T-helper 1 cell (primary cell): Measurements from ENCODE around the gene QRFP.
"Not testable (repeated sequence)": the region's sequence is repeated elsewhere in the genome, so short reads cannot be mapped to it uniquely, and the experiment has no call there.

ENCODE experiments used
- DNase-seq, 5 donors: peaks; one replicate each; pipeline ENCODE4 v3.0.0-alpha.2; 2012 to 2020

QRFP gene

GRCh38 chr9:130918826-130919558 is 22.4 kb upstream of the QRFP start:
- DNase-seq = no peak

GRCh38 chr9:130918101-130918825 is 21.7 kb upstream of the QRFP start:
- DNase-seq = no peak

GRCh38 chr9:130917168-130917960 is 20.8 kb upstream of the QRFP start:
- no peak for DNase-seq

GRCh38 chr9:130915096-130915447 is 18.5 kb upstream of the QRFP start:
- no peak for DNase-seq

- no peak for DNase-seq
Measured at GRCh38 chr9:130914417-130915095, 17.9 kb upstream of the QRFP start.

- DNase-seq = no peak
Measured at GRCh38 chr9:130913599-130914416, 17.2 kb upstream of the QRFP start.

- DNase-seq = no peak
Measured at GRCh38 chr9:130912932-130913598, 16.5 kb upstream of the QRFP start.

GRCh38 chr9:130911254-130912049 is 14.8 kb upstream of the QRFP start:
- no peak for DNase-seq

GRCh38 chr9:130910670-130911069 is 14.1 kb upstream of the QRFP start:
- DNase-seq = not testable (repeated sequence)

GRCh38 chr9:130910041-130910440 is 13.4 kb upstream of the QRFP start:
- DNase-seq = not testable (repeated sequence)

GRCh38 chr9:130908878-130909355 is 12.3 kb upstream of the QRFP start:
- no peak for DNase-seq

- DNase-seq = no peak
Measured at GRCh38 chr9:130908146-130908877, 11.7 kb upstream of the QRFP start.

GRCh38 chr9:130906735-130907416 is 10.3 kb upstream of the QRFP start:
- DNase-seq = no peak

GRCh38 chr9:130905902-130906734 is 9.5 kb upstream of the QRFP start:
- no peak for DNase-seq

GRCh38 chr9:130905125-130905901 is 8.7 kb upstream of the QRFP start:
- DNase-seq = no peak

GRCh38 chr9:130904070-130905044 is 7.7 kb upstream of the QRFP start:
- no peak for DNase-seq
